ENCODE measurements around the gene CBX4.

CBX4 gene

GRCh38 chr17:79843474-79843815 is 4.2 kb upstream of the CBX4 start:
- DNase-seq (ENCODE audit: low read depth, low spot score), result no peak

GRCh38 chr17:79842656-79843473 is 3.6 kb upstream of the CBX4 start:
- peak overlapping the region; percentile 50 for H3K4me3 ChIP-seq (ENCODE audit: low read depth, low read length)
- DNase-seq (ENCODE audit: low read depth, low spot score), result no peak
- ChIA-PET POLR2A (interaction anchor here (1.6 kb wide), 1 partner anchor 8 kb away, joined by 3 read pairs; no protein-coding TSS in a partner anchor), CTCF (interaction anchor here (0.7 to 3.5 kb wide), 5 partner anchors 32 to 150 kb away, joined by 3 to 17 read pairs (median 4); partner anchors contain the start of gene CBX8)
- no peak for TF ChIP-seq CTCF (IDR thresholded peaks at IDR 0.05; ENCODE audit: insufficient read depth, low read length, missing control alignments)

More at GRCh38 chr17:79843474-79843815, 4.2 kb upstream of the CBX4 start:
- ChIA-PET POLR2A (no interaction called here), CTCF (interaction anchor here (0.8 to 3.5 kb wide), 6 partner anchors 16 to 150 kb away, joined by 3 to 17 read pairs (median 4); partner anchors contain the start of gene CBX8)
- TF ChIP-seq CTCF (IDR thresholded peaks at IDR 0.05; ENCODE audit: insufficient read depth, low read length, missing control alignments), result no peak
- H3K4me3 ChIP-seq (ENCODE audit: low read depth, low read length), result peak overlapping the region; percentile 50

GRCh38 chr17:79842136-79842655 is 3.0 kb upstream of the CBX4 start:
- no peak for DNase-seq (ENCODE audit: low read depth, low spot score)
- CTCF ChIA-PET, result interaction anchor here (0.7 to 3.7 kb wide), 6 partner anchors 8 to 85 kb away, joined by 3 to 39 read pairs (median 7); partner anchors contain the start of gene CBX8
- POLR2A ChIA-PET, result interaction anchor here (0.6 to 1.6 kb wide), 2 partner anchors 9 to 91 kb away, joined by 3 read pairs; no protein-coding TSS in a partner anchor
- no peak overlapping the region for H3K4me3 ChIP-seq (ENCODE audit: low read depth, low read length)
- TF ChIP-seq CTCF (IDR thresholded peaks at IDR 0.05; ENCODE audit: insufficient read depth, low read length, missing control alignments), result no peak

GRCh38 chr17:79841369-79842135 is 2.3 kb upstream of the CBX4 start:
- DNase-seq (ENCODE audit: low read depth, low spot score), result no peak
- POLR2A ChIA-PET, result interaction anchor here (0.6 to 1.6 kb wide), 2 partner anchors 9 to 91 kb away, joined by 3 read pairs; no protein-coding TSS in a partner anchor
- CTCF ChIA-PET, result interaction anchor here (0.7 to 3.7 kb wide), 17 partner anchors 9 to 192 kb away, joined by 3 to 39 read pairs (median 4); partner anchors contain the start of gene CBX8

GRCh38 chr17:79840989-79841286 is 1.7 kb upstream of the CBX4 start:
- no peak for TF ChIP-seq CTCF (IDR thresholded peaks at IDR 0.05; ENCODE audit: insufficient read depth, low read length, missing control alignments)
- ChIA-PET POLR2A (no interaction called here), CTCF (interaction anchor here (0.7 to 3.7 kb wide), 19 partner anchors 10 to 193 kb away, joined by 3 to 39 read pairs (median 4); partner anchors contain the start of gene CBX8)
- no peak overlapping the region for H3K4me3 ChIP-seq (ENCODE audit: low read depth, low read length)
- DNase-seq (ENCODE audit: low read depth, low spot score), result no peak

More at GRCh38 chr17:79841369-79842135, 2.3 kb upstream of the CBX4 start:
- TF ChIP-seq CTCF (IDR thresholded peaks at IDR 0.05; ENCODE audit: insufficient read depth, low read length, missing control alignments), result no peak
- H3K4me3 ChIP-seq (ENCODE audit: low read depth, low read length), result no peak overlapping the region

Measured in AG04449 (cell line).